Esophagus muscularis mucosa (tissue), 3 donors: ENCODE measurements around the gene UBE2L6.

ENCODE experiments used
- CTCF ChIP-seq, 3 experiments: fragments of 200-600 bp in 2 of 3; fragments of 450-650 bp in 1 of 3; sonication (generic) in 2 of 3; IDR thresholded peaks; one replicate each; pipeline ENCODE4 v1.5.1; 2017 to 2019; ENCODE audit warnings: antibody characterized with exemption in 3 of 3, mild to moderate bottlenecking in 2 of 3, moderate library complexity in 1 of 3
- POLR2A ChIP-seq: fragments of 450-650 bp; IDR thresholded peaks from one replicate; pipeline ENCODE4 v1.6.1; 2017; ENCODE audit warnings: antibody characterized with exemption, moderate library complexity, mild to moderate bottlenecking, low read depth

GRCh38 chr11:57615308-57615707, 47.8 kb upstream of the UBE2L6 start:
- no peak for TF ChIP-seq POLR2A
- TF ChIP-seq CTCF (IDR thresholded peaks at IDR 0.05): no peak
